ENCODE data around the gene SPRED2.

Gene SPRED2

GRCh38 chr2:65404988-65405697 is 27.3 kb downstream of the SPRED2 start:
- Histone ChIP-seq H3K79me2 (ENCODE audit: low read length) (peaks cover 87% of the 10 kb centered on the region), H3K4me1 (ENCODE audit: low read length) (peaks cover 39% of the 10 kb centered on the region), H3K27ac (ENCODE audit: low read length) (peak overlapping the region; percentile 0; the same call in 1 of the 2 replicates)

GRCh38 chr2:65403529-65403915 is 28.9 kb downstream of the SPRED2 start:
- Histone ChIP-seq H3K4me3 (ENCODE audit: low read length) (no peak overlapping the region), H3K4me2 (ENCODE audit: low read length) (no peak overlapping the region), H3K4me1 (ENCODE audit: low read length) (peaks cover 39% of the 10 kb centered on the region), H3K27me3 (ENCODE audit: low read depth, low read length) (no peaks in the 10 kb centered on the region), H3K9me3 (ENCODE audit: insufficient read depth, low read length) (no peaks in the 10 kb centered on the region), H3K36me3 (replicated peaks; ENCODE audit: low read depth, low read length) (no peaks in the 10 kb centered on the region), H3K27ac (ENCODE audit: low read length) (no peak overlapping the region), H2AFZ (ENCODE audit: low read depth, low read length) (no peak overlapping the region), H3K9ac (ENCODE audit: low read length) (no peak overlapping the region), H3K79me2 (ENCODE audit: low read length) (peaks cover 87% of the 10 kb centered on the region), H4K20me1 (ENCODE audit: insufficient read depth, low read length) (peaks cover 41% of the 10 kb centered on the region)
- TF ChIP-seq EZH2phosphoT487 (IDR thresholded peaks at IDR 0.05; ENCODE audit: low read depth) (no peak), CTCF (IDR thresholded peaks at IDR 0.05; ENCODE audit: low read depth, low read length) (no peak)

More at GRCh38 chr2:65404988-65405697, 27.3 kb downstream of the SPRED2 start:
- Histone ChIP-seq H3K9me3 (ENCODE audit: insufficient read depth, low read length) (no peaks in the 10 kb centered on the region), H3K4me2 (ENCODE audit: low read length) (peak overlapping the region; percentile 66), H4K20me1 (ENCODE audit: insufficient read depth, low read length) (peaks cover 47% of the 10 kb centered on the region), H3K36me3 (replicated peaks; ENCODE audit: low read depth, low read length) (no peaks in the 10 kb centered on the region), H3K9ac (ENCODE audit: low read length) (no peak overlapping the region), H2AFZ (ENCODE audit: low read depth, low read length) (no peak overlapping the region), H3K4me3 (ENCODE audit: low read length) (peak overlapping the region; percentile 6; the same call in 1 of the 2 replicates), H3K27me3 (ENCODE audit: low read depth, low read length) (no peaks in the 10 kb centered on the region)
- TF ChIP-seq CTCF (IDR thresholded peaks at IDR 0.05; ENCODE audit: low read depth, low read length) (no peak), EZH2phosphoT487 (IDR thresholded peaks at IDR 0.05; ENCODE audit: low read depth) (no peak)

GRCh38 chr2:65402780-65403528 is 29.4 kb downstream of the SPRED2 start:
- H3K4me1 ChIP-seq (ENCODE audit: low read length) = peaks cover 39% of the 10 kb centered on the region
- no peak overlapping the region for H3K9ac ChIP-seq (ENCODE audit: low read length)
- peaks cover 87% of the 10 kb centered on the region for H3K79me2 ChIP-seq (ENCODE audit: low read length)
- H4K20me1 ChIP-seq (ENCODE audit: insufficient read depth, low read length) = peaks cover 39% of the 10 kb centered on the region
- H3K9me3 ChIP-seq (ENCODE audit: insufficient read depth, low read length) = no peaks in the 10 kb centered on the region
- H3K4me3 ChIP-seq (ENCODE audit: low read length) = no peak overlapping the region
- no peak overlapping the region for H3K27ac ChIP-seq (ENCODE audit: low read length)
- no peaks in the 10 kb centered on the region for H3K27me3 ChIP-seq (ENCODE audit: low read depth, low read length)
- no peaks in the 10 kb centered on the region for H3K36me3 ChIP-seq (replicated peaks; ENCODE audit: low read depth, low read length)
- no peak overlapping the region for H2AFZ ChIP-seq (ENCODE audit: low read depth, low read length)
- no peak for TF ChIP-seq EZH2phosphoT487 (IDR thresholded peaks at IDR 0.05; ENCODE audit: low read depth)
- TF ChIP-seq CTCF (IDR thresholded peaks at IDR 0.05; ENCODE audit: low read depth, low read length) = no peak
- H3K4me2 ChIP-seq (ENCODE audit: low read length) = no peak overlapping the region

- H3K4me3 ChIP-seq (ENCODE audit: low read length) = no peak overlapping the region
- peaks cover 40% of the 10 kb centered on the region for H3K4me1 ChIP-seq (ENCODE audit: low read length)
- H3K79me2 ChIP-seq (ENCODE audit: low read length) = peaks cover 87% of the 10 kb centered on the region
- peaks cover 33% of the 10 kb centered on the region for H4K20me1 ChIP-seq (ENCODE audit: insufficient read depth, low read length)
- H2AFZ ChIP-seq (ENCODE audit: low read depth, low read length) = no peak overlapping the region
- no peak overlapping the region for H3K27ac ChIP-seq (ENCODE audit: low read length)
- no peak overlapping the region for H3K4me2 ChIP-seq (ENCODE audit: low read length)
- no peaks in the 10 kb centered on the region for H3K27me3 ChIP-seq (ENCODE audit: low read depth, low read length)
- H3K9ac ChIP-seq (ENCODE audit: low read length) = no peak overlapping the region
- no peaks in the 10 kb centered on the region for H3K9me3 ChIP-seq (ENCODE audit: insufficient read depth, low read length)
- no peaks in the 10 kb centered on the region for H3K36me3 ChIP-seq (replicated peaks; ENCODE audit: low read depth, low read length)
- TF ChIP-seq CTCF (IDR thresholded peaks at IDR 0.05; ENCODE audit: low read depth, low read length) = no peak
- TF ChIP-seq EZH2phosphoT487 (IDR thresholded peaks at IDR 0.05; ENCODE audit: low read depth) = no peak
Measured at GRCh38 chr2:65402323-65402722, 30.1 kb downstream of the SPRED2 start.
